ENCODE results near the gene COPZ2.
"Not testable (repeated sequence)": the region's sequence is repeated elsewhere in the genome, so short reads cannot be mapped to it uniquely, and the experiment has no call there.

GRCh38 chr17:48034734-48035133 lies 2.9 kb downstream of the COPZ2 start:
- not testable (repeated sequence) for TF ChIP-seq CTCF (IDR thresholded peaks at IDR 0.05; ENCODE audit: insufficient read depth, low read length, poor library complexity, severe bottlenecking); EZH2phosphoT487 (conservative IDR thresholded peaks at IDR 0.05; ENCODE audit: low read length)
